C4-2B (cell line): ENCODE measurements around the gene KIF13A.

ENCODE experiments used
- H3K27ac ChIP-seq: fragments of 450-650 bp; 2 replicates; pipeline ENCODE4 v1.5.1; 2017
- CTCF ChIP-seq: fragments of 450-650 bp; conservative IDR thresholded peaks from 2 replicates; pipeline ENCODE4 v1.5.1; 2017; ENCODE audit warnings: mild to moderate bottlenecking
- ZFX ChIP-seq: fragments of 450-650 bp; IDR thresholded peaks from 2 replicates; pipeline ENCODE4 v1.6.1; 2017

KIF13A gene

DNA sequence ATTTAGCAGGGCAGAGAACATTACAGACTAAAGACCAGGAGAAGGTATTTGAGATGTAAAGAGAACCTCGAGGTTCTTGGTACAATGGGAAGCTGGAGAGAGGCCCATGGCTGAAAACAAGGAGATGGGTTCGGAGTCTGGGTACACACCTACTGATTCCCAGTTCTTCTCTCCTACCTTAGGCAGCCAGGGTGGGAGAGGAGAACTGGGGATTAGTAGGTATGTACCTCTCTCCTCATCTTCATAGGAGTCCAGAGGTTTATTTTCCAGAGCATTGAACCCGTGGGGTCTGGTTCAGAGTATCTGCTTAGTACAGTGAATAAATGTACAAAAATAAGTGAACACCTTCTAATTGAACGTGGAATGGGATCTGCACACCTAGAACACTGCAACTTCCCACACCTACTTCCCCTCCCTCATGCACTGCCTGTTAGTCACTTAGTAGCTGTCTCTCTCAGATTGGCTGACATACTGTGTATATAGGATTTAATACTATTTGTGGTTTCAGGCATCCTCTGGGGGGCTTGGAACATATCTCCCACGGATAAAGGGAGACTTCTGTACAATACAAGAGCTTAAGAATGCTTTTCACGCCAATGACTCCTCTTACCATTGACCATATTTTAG is 257.2 kb downstream of the KIF13A start:
- H3K27ac ChIP-seq: no peak overlapping the region
- TF ChIP-seq ZFX (no peak), CTCF (no peak)

GRCh38 chr6:17729223-17730077 is 258.0 kb downstream of the KIF13A start:
- TF ChIP-seq ZFX (no peak), CTCF (no peak)
- no peak overlapping the region for H3K27ac ChIP-seq

GRCh38 chr6:17728551-17729222 is 258.7 kb downstream of the KIF13A start:
- TF ChIP-seq ZFX (no peak), CTCF (no peak)
- no peak overlapping the region for H3K27ac ChIP-seq

GRCh38 chr6:17725083-17725482 is 262.4 kb downstream of the KIF13A start:
- no peak for TF ChIP-seq CTCF
- TF ChIP-seq ZFX: no peak
- H3K27ac ChIP-seq: no peak overlapping the region

DNA sequence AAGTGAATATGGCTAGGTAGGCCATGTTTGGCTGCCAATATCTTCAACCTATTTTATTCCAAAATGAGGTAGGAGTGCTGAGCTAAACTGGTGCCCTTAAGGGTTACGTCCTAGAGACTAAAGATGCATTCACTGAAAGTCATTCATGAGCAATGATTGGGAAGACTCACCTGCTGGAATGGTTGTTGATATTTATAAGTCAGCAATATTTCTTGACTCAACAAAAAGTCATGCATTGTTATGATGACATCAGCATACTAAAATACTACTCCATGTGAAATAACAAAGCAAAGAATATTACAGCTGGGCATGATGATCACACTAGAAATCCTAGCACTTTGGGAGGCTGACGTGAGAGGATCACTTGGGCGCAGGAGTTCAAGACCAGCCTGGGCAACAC is 263.1 kb downstream of the KIF13A start:
- no peak overlapping the region for H3K27ac ChIP-seq
- no peak for TF ChIP-seq CTCF
- no peak for TF ChIP-seq ZFX

GRCh38 chr6:17721671-17722070 is 265.8 kb downstream of the KIF13A start:
- TF ChIP-seq CTCF (no peak), ZFX (no peak)
- no peak overlapping the region for H3K27ac ChIP-seq
